Kidney (tissue), 14 donors: ENCODE results near the gene RFX8. TPM values are rescaled to one million over a fixed set of nuclear protein-coding genes. Genes with fewer than 3 reads are reported as not detected.

Experiments
- DNase-seq, 5 donors: peaks; one replicate each; pipeline ENCODE4 v3.0.0-alpha.2; 2013 to 2020
- FAIRE-seq: peaks from 2 replicates; lab custom pipeline; 2012; peaks lifted over from hg19 to GRCh38; lab: Jason Lieb, UNC
- H3K27ac ChIP-seq, 2 donors: one replicate each; pipeline ENCODE4 v1.7.0; 2013; ENCODE audit warnings: low read depth in 2 of 2, low read length in 2 of 2, inconsistent platforms in 1 of 2
- H3K27me3 ChIP-seq: one replicate; pipeline ENCODE4 v1.7.1; 2013; ENCODE audit warnings: low read length, inconsistent platforms; ENCODE audit not compliant: control insufficient read depth, insufficient read depth
- H3K36me3 ChIP-seq, 3 donors: one replicate each; pipeline versions ENCODE4 v1.7.0 to v1.7.1; 2013; ENCODE audit warnings: low read length in 3 of 3, control low read depth in 1 of 3, inconsistent platforms in 1 of 3; ENCODE audit not compliant: insufficient read depth in 3 of 3, control insufficient read depth in 2 of 3
- H3K4me1 ChIP-seq, 3 donors: one replicate each; pipeline versions ENCODE4 v1.7.0 to v1.7.1; 2013; ENCODE audit warnings: low read length in 3 of 3, inconsistent platforms in 1 of 3, low read depth in 1 of 3; ENCODE audit not compliant: control insufficient read depth in 2 of 3, insufficient read depth in 2 of 3
- H3K4me3 ChIP-seq, 3 donors: one replicate each; pipeline versions ENCODE4 v1.7.0 to v1.8.1; 2013; ENCODE audit warnings: low read length in 3 of 3, control low read depth in 1 of 3, inconsistent platforms in 1 of 3
- H3K9ac ChIP-seq, 3 donors: one replicate each; pipeline versions ENCODE4 v1.7.0 to v1.7.1; 2013; ENCODE audit warnings: low read length in 3 of 3, control low read depth in 1 of 3, inconsistent platforms in 1 of 3
- H3K9me3 ChIP-seq, 3 donors: one replicate each; pipeline versions ENCODE4 v1.7.0 to v1.7.1; 2013; ENCODE audit warnings: low read length in 3 of 3, control low read depth in 1 of 3, inconsistent platforms in 1 of 3; ENCODE audit not compliant: control insufficient read depth in 2 of 3, insufficient read depth in 1 of 3
- intact Hi-C: fragments of 100-400 bp; cut with DNase I; formaldehyde crosslinking; loops from one replicate; pipeline ENCODE4 v1.11.1; 2022
- polyA plus RNA-seq: library from polyadenylated mRNA; stranded (reverse); fragments of 350-450 nt; fragmentation: Illumina TruSeq; extraction: RNeasy Lipid Tissue Mini Kit (QIAGEN cat#74804); gene quantifications from one replicate; pipeline ENCODE4 v1.2.3, GENCODE V29; 2014; ENCODE audit warnings: low read depth, low replicate concordance; ENCODE audit not compliant: insufficient read depth
- total RNA-seq: library from RNA; stranded (reverse); fragmentation: NEBNext Ultra II Directional; extraction: Animal tissue kit (Norgen Biotek cat#: 25700); gene quantifications from one replicate; pipeline ENCODE4 v1.2.1, GENCODE V29; 2021
- TF ChIP-seq, protein P1 (sequence below): IDR thresholded peaks from 3 replicates; pipeline ENCODE4 v1.5.1; 2012; ENCODE audit warnings: mild to moderate bottlenecking, moderate library complexity, borderline replicate concordance; ENCODE audit not compliant: insufficient read depth; ENCODE audit errors: extremely low read depth
- donor health status: control.
- donor health status: control.
- donor health status: control.
- donor health status: control.
- donor health status: control.
- donor health status: DM: yes; HTN: yes; CAD: no.
- donor health status: Normal renal cell carcinoma (clear cell type).

RFX8 gene
- total and polyA plus RNA-seq, 2 donors from 2014 or later: 0.28 TPM; not detected in 1

DNA sequence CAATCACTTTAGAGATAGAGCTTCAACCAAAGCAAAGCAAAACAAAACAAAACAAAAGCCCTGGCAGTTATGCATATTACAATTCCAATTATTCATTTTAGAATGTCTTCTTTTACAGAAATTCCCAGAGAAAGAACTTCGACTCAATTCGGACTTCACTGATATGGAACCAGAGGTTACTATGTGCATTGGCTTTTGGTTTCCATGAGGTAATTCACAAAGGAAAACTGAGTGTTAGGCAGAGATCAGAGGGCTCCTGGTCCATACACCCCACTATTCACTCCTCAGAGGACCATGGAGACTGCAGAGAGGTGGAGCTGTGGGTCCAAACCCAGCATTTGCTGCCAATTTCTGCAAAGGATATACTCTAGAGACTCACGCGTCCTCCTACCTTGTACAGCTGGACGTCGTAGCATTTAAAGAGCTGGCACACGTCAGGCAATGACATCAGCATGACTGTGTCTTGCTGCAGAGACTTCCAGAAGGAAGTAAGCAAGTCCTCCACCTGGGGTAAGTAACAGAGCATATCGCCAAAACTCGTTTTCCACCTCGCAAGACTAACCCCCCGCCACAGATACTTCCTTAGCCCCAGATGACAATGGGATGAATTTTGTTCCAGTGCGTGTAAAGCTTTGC is 56.3 kb downstream of the RFX8 start:
- H3K4me3 ChIP-seq: no peak overlapping the region
- H3K36me3 ChIP-seq: no peaks in the 10 kb centered on the region
- H3K4me1 ChIP-seq: no peaks in the 10 kb centered on the region
- intact Hi-C loops: loop anchor here (10.0 kb wide), 1 partner anchor 416 kb away; no protein-coding TSS in a partner anchor
- H3K27me3 ChIP-seq: no peaks in the 10 kb centered on the region
- no peak overlapping the region for H3K9ac ChIP-seq
- H3K9me3 ChIP-seq: no peaks in the 10 kb centered on the region
- H3K27ac ChIP-seq: no peak overlapping the region
- DNase-seq: no peak
- no peak for FAIRE-seq
- TF ChIP-seq, protein P1, sequence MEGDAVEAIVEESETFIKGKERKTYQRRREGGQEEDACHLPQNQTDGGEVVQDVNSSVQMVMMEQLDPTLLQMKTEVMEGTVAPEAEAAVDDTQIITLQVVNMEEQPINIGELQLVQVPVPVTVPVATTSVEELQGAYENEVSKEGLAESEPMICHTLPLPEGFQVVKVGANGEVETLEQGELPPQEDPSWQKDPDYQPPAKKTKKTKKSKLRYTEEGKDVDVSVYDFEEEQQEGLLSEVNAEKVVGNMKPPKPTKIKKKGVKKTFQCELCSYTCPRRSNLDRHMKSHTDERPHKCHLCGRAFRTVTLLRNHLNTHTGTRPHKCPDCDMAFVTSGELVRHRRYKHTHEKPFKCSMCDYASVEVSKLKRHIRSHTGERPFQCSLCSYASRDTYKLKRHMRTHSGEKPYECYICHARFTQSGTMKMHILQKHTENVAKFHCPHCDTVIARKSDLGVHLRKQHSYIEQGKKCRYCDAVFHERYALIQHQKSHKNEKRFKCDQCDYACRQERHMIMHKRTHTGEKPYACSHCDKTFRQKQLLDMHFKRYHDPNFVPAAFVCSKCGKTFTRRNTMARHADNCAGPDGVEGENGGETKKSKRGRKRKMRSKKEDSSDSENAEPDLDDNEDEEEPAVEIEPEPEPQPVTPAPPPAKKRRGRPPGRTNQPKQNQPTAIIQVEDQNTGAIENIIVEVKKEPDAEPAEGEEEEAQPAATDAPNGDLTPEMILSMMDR: no peak

DNA sequence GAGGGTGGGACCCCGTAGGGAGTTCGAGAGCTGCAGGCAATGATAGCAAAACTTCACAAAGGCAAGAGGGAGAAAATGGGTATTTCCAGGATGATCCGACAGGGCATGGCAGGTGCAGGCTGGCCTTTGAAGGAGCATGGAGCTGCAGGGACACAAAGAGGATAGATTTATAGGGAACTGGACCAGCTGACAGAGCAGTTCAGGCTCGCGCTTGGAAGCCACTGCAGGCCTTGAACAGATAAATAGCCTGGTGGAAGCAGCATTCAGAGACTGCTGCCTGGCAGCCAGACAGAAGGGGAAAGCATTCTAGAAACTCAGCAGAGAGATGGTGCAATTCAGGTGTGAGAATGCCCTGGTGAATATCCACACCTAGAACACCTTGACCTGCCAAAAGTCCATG is 58.3 kb downstream of the RFX8 start:
- TF ChIP-seq, protein P1: no peak
- Histone ChIP-seq H3K27me3 (no peaks in the 10 kb centered on the region), H3K27ac (no peak overlapping the region), H3K4me1 (no peaks in the 10 kb centered on the region), H3K4me3 (no peak overlapping the region), H3K36me3 (no peaks in the 10 kb centered on the region), H3K9ac (no peak overlapping the region), H3K9me3 (no peaks in the 10 kb centered on the region)
- intact Hi-C loops: loop anchor here (10.0 kb wide), 1 partner anchor 418 kb away; no protein-coding TSS in a partner anchor
- FAIRE-seq (no peak), DNase-seq (no peak)

DNA sequence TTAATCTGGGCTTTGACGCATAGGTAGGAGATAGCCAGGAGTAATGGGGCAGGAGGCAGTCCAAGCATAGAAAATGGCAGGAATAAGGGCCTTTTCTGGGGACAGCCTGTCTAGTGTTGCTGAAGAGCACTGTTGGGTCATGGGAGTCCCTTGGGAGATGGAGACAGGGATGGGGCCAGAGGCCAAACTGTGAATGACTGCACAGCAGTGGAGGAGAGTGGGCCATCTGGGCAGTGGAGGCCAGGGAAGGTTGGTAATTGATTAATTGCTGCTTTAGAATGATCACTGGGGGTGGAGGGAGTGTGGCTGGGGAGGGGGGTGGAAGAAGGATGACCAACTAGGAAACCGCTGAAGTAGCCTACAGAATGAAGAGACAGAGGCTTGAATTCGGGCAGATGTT is 59.0 kb downstream of the RFX8 start:
- FAIRE-seq: no peak
- intact Hi-C loops: loop anchor here (10.0 kb wide), 1 partner anchor 419 kb away; no protein-coding TSS in a partner anchor
- H3K4me3 ChIP-seq: no peak overlapping the region
- H3K9ac ChIP-seq: no peak overlapping the region
- no peak for DNase-seq
- H3K36me3 ChIP-seq: no peaks in the 10 kb centered on the region
- no peak overlapping the region for H3K27ac ChIP-seq
- TF ChIP-seq, protein P1: no peak
- no peaks in the 10 kb centered on the region for H3K4me1 ChIP-seq
- H3K27me3 ChIP-seq: no peaks in the 10 kb centered on the region
- H3K9me3 ChIP-seq: no peaks in the 10 kb centered on the region
